HT1080 (cell line): ENCODE measurements around the gene OR2A42. TPM values are rescaled to one million over a fixed set of nuclear protein-coding genes. Genes with fewer than 3 reads are reported as not detected.

Experiments
- total RNA-seq: library from RNA; depleted of rRNA; stranded (reverse); fragments of >200 nt; shearing (Covaris generic); gene quantifications from 2 replicates; pipeline ENCODE4 v1.2.3, GENCODE V29; 2014; rRNA removed

OR2A42 gene
- total RNA-seq, 1 experiment from 2014 or later: not detected

Other genes starting within 250 kb of the OR2A42 start
- gene OR6B1, start 239.3 kb downstream of the OR2A42 start, total RNA-seq: not detected in 2 replicates
- gene OR2A5, start 190.7 kb downstream of the OR2A42 start, total RNA-seq: not detected in 2 replicates
- not detected in 2 replicates for gene OR2A25, start 169.8 kb downstream of the OR2A42 start, total RNA-seq
- not detected in 2 replicates for gene OR2A12, start 153.3 kb downstream of the OR2A42 start, total RNA-seq
- gene OR2A2, start 130.0 kb downstream of the OR2A42 start, total RNA-seq: not detected in 2 replicates
- gene OR2A14, start 116.4 kb downstream of the OR2A42 start, total RNA-seq: not detected in 2 replicates
- 0.14 and 0.17 TPM in 2 replicates for gene CTAGE4, start 56.1 kb downstream of the OR2A42 start, total RNA-seq
- 0.11 TPM in 1 of 2 replicates, not detected in the other for gene ARHGEF35, start 43.8 kb downstream of the OR2A42 start, total RNA-seq
- gene OR2A7, start 25.2 kb upstream of the OR2A42 start, total RNA-seq: not detected in 2 replicates
- gene CTAGE8, start 29.7 kb upstream of the OR2A42 start, total RNA-seq: not detected in 2 replicates
- gene OR2A1, start 72.8 kb upstream of the OR2A42 start, total RNA-seq: not detected in 2 replicates
- gene ARHGEF5, start 115.8 kb upstream of the OR2A42 start, total RNA-seq: 1.0 and 2.5 TPM in 2 replicates
- not detected in 2 replicates for gene NOBOX, start 164.1 kb upstream of the OR2A42 start, total RNA-seq